Activated CD4-positive, alpha-beta T cell treated with anti-CD3 and anti-CD28 coated beads, Interleukin-2, amount 10 ng/mL, durations not matched to agents 24 days and 14 days (primary cell): Measurements from ENCODE around the gene MRPL32. TPM values are rescaled to one million over a fixed set of nuclear protein-coding genes. Genes with fewer than 3 reads are reported as not detected.

Experiments
- DNase-seq: peaks from one replicate; pipeline ENCODE4 v3.0.0; 2022
- H3K27ac Mint-ChIP-seq: one replicate; pipeline ENCODE4 v1.8.0; 2022; ENCODE audit warnings: mild to moderate bottlenecking, mixed read lengths
- H3K27me3 Mint-ChIP-seq: one replicate; pipeline ENCODE4 v1.8.0; 2022; ENCODE audit warnings: mixed read lengths
- H3K36me3 Mint-ChIP-seq: one replicate; pipeline ENCODE4 v1.8.0; 2022; ENCODE audit warnings: low read depth, mild to moderate bottlenecking, mixed read lengths
- H3K4me1 Mint-ChIP-seq: one replicate; pipeline ENCODE4 v1.8.0; 2021; ENCODE audit warnings: mixed read lengths
- H3K4me3 Mint-ChIP-seq: one replicate; pipeline ENCODE4 v1.8.0; 2022; ENCODE audit warnings: mild to moderate bottlenecking, moderate library complexity, mixed read lengths
- H3K9me3 Mint-ChIP-seq: one replicate; pipeline ENCODE4 v1.8.0; 2021; ENCODE audit warnings: mixed read lengths
- intact Hi-C: fragments of 100-400 bp; cut with micrococcal nuclease; formaldehyde crosslinking; loops from one replicate; pipeline ENCODE4 v1.15.1; 2023
- total RNA-seq: library from RNA; stranded (reverse); gene quantifications from 2 replicates; pipeline ENCODE4 v1.2.3, GENCODE V29; 2022

MRPL32 gene
- total RNA-seq, 1 donor from 2014 or later, result 89.1 TPM

DNA sequence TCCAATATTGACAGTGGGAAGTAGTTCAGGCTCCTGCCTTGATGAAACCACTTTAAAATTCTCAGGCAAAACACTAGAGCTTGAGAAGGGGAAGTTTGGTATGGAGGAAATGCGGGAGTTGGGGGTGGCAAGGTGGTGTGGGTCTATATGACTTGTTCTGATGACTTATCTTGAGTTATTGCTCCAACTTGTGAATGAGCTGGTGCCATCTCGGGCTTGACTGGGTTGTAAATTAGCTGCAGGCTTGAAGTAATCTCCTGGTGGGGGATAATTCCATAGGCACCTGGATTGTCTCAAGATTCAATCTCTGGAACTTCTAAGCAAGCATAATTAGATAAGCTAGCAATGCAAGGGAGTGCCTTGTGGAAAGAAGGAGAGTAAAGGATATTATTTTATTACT lies 29.0 kb downstream of the MRPL32 start:
- no peak overlapping the region for H3K4me3 Mint-ChIP-seq
- peaks cover 9% of the 10 kb centered on the region for H3K4me1 Mint-ChIP-seq
- peaks cover 2% of the 10 kb centered on the region for H3K27me3 Mint-ChIP-seq
- intact Hi-C loops, result no loop called here
- H3K27ac Mint-ChIP-seq, result no peak overlapping the region
- no peaks in the 10 kb centered on the region for H3K9me3 Mint-ChIP-seq
- no peak for DNase-seq
- no peaks in the 10 kb centered on the region for H3K36me3 Mint-ChIP-seq

DNA sequence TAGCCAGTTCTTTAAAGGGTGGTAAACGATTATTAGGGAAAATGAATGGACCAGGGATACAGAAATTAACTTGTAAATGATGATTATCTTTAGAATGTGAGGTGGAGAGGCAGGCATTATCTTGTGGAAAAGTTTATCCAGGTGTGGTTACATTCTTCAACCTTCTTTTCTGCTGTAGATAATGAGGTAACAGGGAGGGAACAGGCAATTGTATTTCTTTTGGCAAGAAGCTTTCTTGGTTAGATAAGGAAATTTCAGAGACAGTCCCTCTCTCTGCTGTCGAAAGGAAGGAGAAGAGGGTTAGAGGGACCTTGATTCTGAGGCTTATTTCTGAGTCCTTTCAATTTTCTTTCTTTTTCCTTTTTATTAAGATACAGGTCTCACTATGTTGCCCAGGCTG lies 32.1 kb downstream of the MRPL32 start:
- peaks cover 9% of the 10 kb centered on the region for H3K4me1 Mint-ChIP-seq
- intact Hi-C loops, result no loop called here
- no peak overlapping the region for H3K4me3 Mint-ChIP-seq
- H3K27ac Mint-ChIP-seq, result no peak overlapping the region
- DNase-seq, result no peak
- H3K36me3 Mint-ChIP-seq, result no peaks in the 10 kb centered on the region
- no peaks in the 10 kb centered on the region for H3K9me3 Mint-ChIP-seq
- H3K27me3 Mint-ChIP-seq, result peaks cover 2% of the 10 kb centered on the region

DNA sequence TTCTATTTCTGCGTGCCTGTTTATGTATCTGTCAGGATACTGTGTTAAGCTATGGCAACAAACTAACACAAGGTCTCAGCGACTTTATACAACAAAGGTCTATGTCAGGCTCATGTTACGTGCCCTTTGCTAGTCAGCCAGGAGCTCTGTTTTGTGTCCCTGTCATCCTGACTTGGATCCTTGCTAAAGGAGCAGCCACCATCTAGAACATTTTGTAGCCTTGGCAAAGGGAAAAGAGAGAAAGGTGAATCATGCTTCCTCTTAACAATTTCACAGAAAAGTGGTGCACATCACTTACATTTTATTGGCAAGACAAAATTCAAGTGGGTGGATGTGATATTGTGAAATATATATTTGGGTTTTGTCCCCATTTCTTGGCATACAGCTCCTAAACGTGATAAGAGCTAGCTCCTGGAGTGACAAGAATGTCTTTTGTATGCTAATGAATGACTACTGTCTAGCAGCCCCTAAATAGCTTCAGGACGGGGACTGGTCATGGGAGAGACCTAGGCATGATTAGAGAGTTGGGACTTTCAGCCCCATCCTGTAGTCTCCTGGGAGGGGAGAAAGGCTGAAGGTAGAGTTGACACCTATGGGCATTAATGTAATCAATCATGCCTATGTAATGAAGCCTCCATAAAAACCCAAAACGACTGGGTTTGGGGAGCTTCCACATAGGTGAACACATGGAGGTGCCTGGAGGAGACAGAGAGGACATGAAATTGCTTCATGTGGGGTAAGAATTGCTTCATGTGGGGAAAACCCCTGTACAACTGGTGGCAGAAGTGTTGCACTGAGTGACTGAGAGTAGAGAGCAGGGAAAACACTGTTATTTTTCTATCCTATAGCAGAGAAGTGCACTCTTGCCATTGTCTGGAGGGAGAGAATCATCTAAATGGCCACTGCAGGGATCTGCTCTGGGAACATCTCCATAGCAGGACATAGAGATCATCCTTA lies 33.0 kb downstream of the MRPL32 start:
- no peak for DNase-seq
- Mint-ChIP-seq H3K9me3 (no peaks in the 10 kb centered on the region), H3K27me3 (no peaks in the 10 kb centered on the region)

DNA sequence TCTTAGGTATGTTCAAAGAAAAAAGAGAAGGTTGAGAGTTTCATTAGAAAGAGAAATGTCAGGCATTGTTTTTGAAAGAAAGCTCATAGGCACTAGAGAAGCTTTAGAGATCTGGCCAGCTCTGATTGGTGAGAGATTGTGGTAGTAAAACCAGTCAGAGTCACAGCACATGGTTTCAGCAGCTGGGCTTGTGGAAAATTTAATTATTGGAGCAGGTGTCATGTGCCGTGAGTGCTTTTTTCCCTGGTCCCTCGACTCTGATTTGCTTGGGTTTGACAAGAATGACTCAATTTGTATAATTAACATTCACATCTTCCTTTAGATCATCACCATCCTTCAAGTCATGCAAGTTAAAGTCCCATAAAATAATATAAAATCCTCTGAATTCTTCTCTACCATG lies 35.2 kb downstream of the MRPL32 start:
- peaks cover 9% of the 10 kb centered on the region for H3K4me1 Mint-ChIP-seq

More for the DNA sequence above, 33.0 kb downstream of the MRPL32 start:
- no peak overlapping the region for H3K4me3 Mint-ChIP-seq
- H3K4me1 Mint-ChIP-seq, result peaks cover 9% of the 10 kb centered on the region
- no peaks in the 10 kb centered on the region for H3K36me3 Mint-ChIP-seq
- no peak overlapping the region for H3K27ac Mint-ChIP-seq
- intact Hi-C loops, result no loop called here

DNA sequence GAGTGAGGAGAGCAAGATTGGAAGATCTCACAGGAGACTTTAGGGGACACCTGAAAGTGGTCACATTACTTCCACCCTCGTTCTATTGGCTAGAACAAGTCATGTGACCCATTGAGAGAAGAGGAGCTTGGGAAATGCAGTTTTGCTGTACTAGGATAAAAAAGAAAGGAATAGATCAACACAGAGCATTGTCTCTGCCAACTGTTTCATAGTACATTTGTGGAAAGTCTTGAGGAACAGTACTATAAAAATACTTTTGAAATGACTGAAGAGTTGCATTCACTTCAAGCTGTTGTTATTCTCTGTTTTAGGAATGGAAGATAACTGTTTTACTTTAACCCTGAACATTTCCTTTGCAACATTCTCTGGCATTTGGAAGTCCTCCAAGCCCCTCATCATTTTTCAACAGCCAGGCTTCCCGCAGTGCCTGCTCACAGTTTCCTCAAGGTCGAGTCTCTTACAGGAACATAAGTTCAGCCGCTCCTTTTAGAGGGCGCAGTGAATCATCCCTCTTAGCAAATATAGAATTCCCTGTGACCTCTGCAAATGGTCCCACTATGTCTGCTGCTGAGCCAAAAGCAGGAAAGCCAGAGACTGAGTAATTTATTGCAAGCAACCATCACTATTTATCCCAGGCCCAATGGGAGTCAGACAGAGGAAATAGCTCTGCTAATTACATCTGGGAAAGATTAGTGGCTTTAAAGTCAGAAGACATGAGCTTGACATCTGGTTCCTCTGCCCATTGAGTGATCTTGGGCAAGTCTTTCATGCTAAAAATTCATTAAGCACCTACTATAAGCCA lies 40.7 kb downstream of the MRPL32 start:
- H3K4me3 Mint-ChIP-seq, result no peak overlapping the region
- DNase-seq, result no peak
- H3K36me3 Mint-ChIP-seq, result no peaks in the 10 kb centered on the region
- intact Hi-C loops, result no loop called here
- peaks cover 2% of the 10 kb centered on the region for H3K9me3 Mint-ChIP-seq
- no peaks in the 10 kb centered on the region for H3K4me1 Mint-ChIP-seq
- peaks cover 4% of the 10 kb centered on the region for H3K27me3 Mint-ChIP-seq
- no peak overlapping the region for H3K27ac Mint-ChIP-seq

More for the DNA sequence above, 35.2 kb downstream of the MRPL32 start:
- Mint-ChIP-seq H3K4me3 (no peak overlapping the region), H3K36me3 (no peaks in the 10 kb centered on the region), H3K27me3 (no peaks in the 10 kb centered on the region), H3K27ac (no peak overlapping the region), H3K9me3 (peaks cover 2% of the 10 kb centered on the region)
- no peak for DNase-seq
- intact Hi-C loops, result no loop called here

DNA sequence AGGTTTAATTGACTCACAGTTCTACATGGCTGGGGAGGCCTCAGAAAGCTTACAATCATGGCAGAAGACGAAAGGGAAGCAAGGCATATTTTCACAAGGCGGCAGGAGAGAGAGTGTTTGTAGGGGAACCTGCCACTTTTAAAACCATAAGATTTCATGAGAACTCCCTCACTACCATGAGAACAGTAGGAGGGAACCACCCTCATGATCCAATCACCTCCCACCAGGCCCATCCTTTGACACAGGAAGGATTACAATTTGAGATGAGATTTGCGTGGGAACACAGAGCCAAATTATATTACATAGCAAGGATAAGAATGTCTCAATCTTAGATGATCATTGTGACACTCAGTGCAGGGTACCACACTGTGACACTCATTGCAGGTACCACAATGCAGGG lies 44.2 kb downstream of the MRPL32 start:
- Mint-ChIP-seq H3K4me3 (no peak overlapping the region), H3K9me3 (peaks cover 4% of the 10 kb centered on the region), H3K27me3 (peaks cover 12% of the 10 kb centered on the region), H3K36me3 (no peaks in the 10 kb centered on the region), H3K4me1 (no peaks in the 10 kb centered on the region), H3K27ac (no peak overlapping the region)
- no peak for DNase-seq
- intact Hi-C loops, result no loop called here

DNA sequence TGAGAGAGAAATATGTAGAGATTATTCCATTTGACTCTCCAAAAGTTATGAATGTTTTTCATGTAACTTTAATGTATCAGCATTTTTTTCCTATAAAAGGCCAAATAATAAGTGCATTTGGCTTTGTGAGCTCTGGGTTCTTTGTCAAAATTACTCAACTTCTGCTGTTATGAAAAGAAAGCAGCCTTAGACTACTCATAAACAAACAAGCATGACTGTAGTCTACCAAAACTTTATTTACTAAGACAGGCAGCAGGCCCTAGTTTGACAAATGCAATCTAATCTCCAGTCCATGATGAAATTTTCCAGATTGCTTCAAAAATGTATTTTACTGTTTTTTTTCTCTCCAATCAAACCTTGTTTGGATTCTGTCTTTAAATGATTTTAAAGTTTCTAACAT lies 46.3 kb downstream of the MRPL32 start:
- intact Hi-C loops, result no loop called here
- Mint-ChIP-seq H3K27me3 (peaks cover 12% of the 10 kb centered on the region), H3K4me3 (no peak overlapping the region), H3K27ac (no peak overlapping the region), H3K4me1 (no peaks in the 10 kb centered on the region), H3K36me3 (no peaks in the 10 kb centered on the region), H3K9me3 (peaks cover 4% of the 10 kb centered on the region)
- no peak for DNase-seq

DNA sequence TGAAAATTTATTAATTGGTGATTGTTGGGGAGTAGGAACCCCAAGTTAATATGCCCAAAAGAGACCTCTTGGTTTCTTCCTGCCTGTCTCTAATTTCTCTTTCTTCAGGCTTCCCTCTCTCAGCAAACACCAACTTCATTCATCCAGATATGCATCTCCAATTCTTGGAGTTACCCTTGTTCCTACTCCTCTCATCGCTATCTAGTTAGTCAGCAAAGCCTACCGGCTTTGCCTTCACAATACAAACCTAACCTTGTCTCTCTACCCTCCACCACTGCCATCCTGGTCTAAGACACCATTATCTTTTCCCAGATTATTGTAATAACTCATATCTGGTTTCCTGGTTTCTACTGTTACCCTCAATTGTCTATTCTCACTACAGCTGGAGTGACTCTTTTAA lies 47.9 kb downstream of the MRPL32 start:
- intact Hi-C loops, result no loop called here
- Mint-ChIP-seq H3K4me1 (no peaks in the 10 kb centered on the region), H3K27ac (no peak overlapping the region), H3K9me3 (peaks cover 11% of the 10 kb centered on the region), H3K27me3 (peaks cover 14% of the 10 kb centered on the region), H3K4me3 (no peak overlapping the region), H3K36me3 (no peaks in the 10 kb centered on the region)
- DNase-seq, result no peak

DNA sequence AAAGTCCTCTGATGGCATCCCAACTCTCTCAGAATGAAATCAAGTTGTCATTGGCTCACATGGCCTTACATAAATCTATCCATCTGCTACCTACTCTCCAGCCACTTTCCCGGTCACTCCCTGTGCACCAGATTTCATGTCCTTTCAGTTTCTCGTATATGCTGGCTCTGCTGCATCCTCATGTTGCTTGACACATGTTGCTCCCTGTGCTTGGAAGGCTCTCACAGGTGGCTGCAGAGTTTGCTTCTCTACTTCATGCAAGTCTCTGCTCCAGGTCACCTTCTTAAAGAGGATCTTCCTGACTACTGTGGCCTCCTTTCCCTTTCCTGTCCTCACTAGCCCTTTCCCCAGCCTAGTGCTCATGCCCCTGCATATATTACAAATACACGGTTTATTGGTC lies 48.3 kb downstream of the MRPL32 start:
- Mint-ChIP-seq H3K36me3 (no peaks in the 10 kb centered on the region), H3K4me1 (no peaks in the 10 kb centered on the region), H3K9me3 (peaks cover 12% of the 10 kb centered on the region), H3K27me3 (peaks cover 14% of the 10 kb centered on the region), H3K4me3 (no peak overlapping the region), H3K27ac (no peak overlapping the region)
- no peak for DNase-seq
- intact Hi-C loops, result no loop called here

DNA sequence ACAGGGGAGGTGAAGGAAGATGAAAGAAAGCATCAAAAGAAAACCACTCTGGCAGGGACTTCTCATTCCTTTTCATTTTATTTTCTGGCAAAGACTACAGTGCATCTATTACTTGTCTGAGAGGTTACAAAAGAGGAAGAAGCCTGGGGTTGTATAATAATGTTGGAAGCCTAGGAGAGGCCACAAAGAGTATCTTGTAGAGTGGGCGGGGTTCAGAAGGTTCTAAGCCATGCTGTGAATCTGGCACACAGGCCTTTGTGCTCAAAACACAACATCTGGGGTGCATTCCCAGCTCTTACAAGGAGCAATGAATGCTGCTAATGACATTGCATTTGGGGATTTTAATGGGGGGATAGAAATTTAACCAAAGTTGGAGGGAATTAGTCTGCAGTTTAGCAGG lies 49.4 kb downstream of the MRPL32 start:
- H3K27me3 Mint-ChIP-seq, result peaks cover 12% of the 10 kb centered on the region
- H3K4me3 Mint-ChIP-seq, result no peak overlapping the region
- H3K4me1 Mint-ChIP-seq, result no peaks in the 10 kb centered on the region
- no peak for DNase-seq
- H3K9me3 Mint-ChIP-seq, result peaks cover 12% of the 10 kb centered on the region
- H3K36me3 Mint-ChIP-seq, result no peaks in the 10 kb centered on the region
- intact Hi-C loops, result no loop called here
- H3K27ac Mint-ChIP-seq, result no peak overlapping the region

DNA sequence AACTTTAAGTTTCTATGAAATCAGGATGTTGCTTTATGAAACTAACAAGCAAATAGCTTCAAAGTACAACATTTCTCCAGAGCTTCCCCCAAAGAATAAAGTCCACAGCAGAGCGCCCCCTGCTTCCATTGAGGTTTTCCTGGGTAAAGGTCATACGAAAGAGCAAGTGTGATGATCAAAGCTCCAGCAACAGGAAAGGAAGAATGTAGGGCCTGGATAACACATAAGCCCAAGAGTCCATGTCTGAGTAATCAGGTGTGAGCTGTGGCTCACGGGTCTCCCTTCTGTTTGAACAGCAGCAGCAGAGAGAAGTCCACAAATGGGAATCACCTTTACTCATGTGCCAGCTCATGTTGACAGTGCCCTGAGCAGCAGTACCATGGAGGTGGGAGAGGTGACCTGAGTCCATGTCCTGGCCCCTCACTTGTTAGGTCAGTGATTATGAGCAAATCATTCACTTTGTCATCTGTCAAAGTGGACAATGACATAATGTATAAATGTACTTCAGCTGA lies 50.5 kb downstream of the MRPL32 start:
- Mint-ChIP-seq H3K9me3 (peaks cover 12% of the 10 kb centered on the region), H3K4me3 (no peak overlapping the region), H3K27ac (no peak overlapping the region), H3K36me3 (no peaks in the 10 kb centered on the region), H3K27me3 (peaks cover 13% of the 10 kb centered on the region), H3K4me1 (no peaks in the 10 kb centered on the region)
- intact Hi-C loops, result no loop called here
- no peak for DNase-seq

DNA sequence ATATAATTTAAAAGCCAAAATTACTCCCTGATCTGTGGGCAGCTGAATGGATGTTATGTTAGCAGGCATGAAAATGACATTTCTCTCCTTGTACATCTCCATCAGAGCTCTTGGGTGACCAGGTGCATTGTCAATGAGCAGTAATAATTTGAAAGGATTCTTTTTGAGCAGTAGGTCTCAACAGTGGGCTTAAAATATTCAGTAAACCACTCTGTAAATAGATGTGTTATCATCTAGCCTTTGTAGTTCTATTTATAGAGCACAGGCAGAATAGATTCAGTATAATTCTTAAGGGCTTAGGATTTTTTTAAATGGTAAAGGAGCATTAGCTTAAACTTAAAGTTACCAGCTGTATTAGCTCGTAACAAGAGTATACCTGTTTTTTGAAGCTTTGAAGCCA lies 52.0 kb downstream of the MRPL32 start:
- H3K4me1 Mint-ChIP-seq, result no peaks in the 10 kb centered on the region

DNA sequence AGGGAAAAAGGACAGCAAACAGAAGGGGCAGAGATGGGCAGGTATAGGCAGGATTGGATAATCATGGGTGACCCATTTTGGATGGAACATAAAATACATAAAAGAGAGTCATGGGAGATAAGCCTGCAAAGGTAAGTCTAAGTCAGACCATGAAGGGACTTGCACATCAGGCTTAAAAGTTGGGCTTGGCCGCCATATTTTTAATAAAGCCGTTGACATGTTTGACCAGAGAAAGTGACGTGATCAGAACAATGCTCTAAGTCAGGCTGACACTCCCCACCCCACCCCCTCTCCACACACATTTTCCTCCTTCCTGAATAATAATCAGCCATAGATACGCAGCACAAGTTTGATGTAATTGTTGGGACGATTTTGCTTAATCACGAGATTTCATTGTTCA lies 54.0 kb downstream of the MRPL32 start:
- intact Hi-C loops, result no loop called here
- peaks cover 8% of the 10 kb centered on the region for H3K9me3 Mint-ChIP-seq
- H3K27ac Mint-ChIP-seq, result no peak overlapping the region
- H3K36me3 Mint-ChIP-seq, result no peaks in the 10 kb centered on the region
- H3K27me3 Mint-ChIP-seq, result peaks cover 8% of the 10 kb centered on the region
- no peak overlapping the region for H3K4me3 Mint-ChIP-seq
- DNase-seq, result no peak
- H3K4me1 Mint-ChIP-seq, result no peaks in the 10 kb centered on the region

More for the DNA sequence above, 52.0 kb downstream of the MRPL32 start:
- Mint-ChIP-seq H3K27ac (no peak overlapping the region), H3K27me3 (peaks cover 14% of the 10 kb centered on the region), H3K4me3 (no peak overlapping the region), H3K36me3 (no peaks in the 10 kb centered on the region), H3K9me3 (peaks cover 12% of the 10 kb centered on the region)
- no peak for DNase-seq
- intact Hi-C loops, result no loop called here

DNA sequence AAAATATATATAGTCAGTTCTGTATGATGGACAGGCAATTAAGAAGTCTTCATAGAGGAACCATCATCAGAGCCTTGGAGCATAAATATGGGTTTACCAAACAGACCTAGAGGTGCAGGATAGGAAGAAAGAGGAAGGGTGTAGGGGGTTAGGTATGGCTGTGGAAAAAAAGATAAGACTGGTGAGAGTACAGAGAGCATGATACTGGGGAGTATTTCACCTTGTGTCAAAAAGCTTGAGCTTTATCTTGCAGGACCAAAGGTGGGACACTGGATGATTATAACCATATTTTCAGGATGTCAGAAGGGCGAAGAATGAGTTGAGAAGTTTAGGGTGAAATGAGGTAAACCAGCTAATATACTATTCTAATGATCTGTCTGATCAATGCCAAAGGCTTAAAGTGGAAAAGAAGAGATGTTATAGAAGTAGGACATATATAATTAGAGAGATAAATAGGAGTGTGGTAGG lies 54.6 kb downstream of the MRPL32 start:
- no peak for DNase-seq
- H3K4me3 Mint-ChIP-seq, result no peak overlapping the region
- no peaks in the 10 kb centered on the region for H3K4me1 Mint-ChIP-seq
- peaks cover 11% of the 10 kb centered on the region for H3K27me3 Mint-ChIP-seq
- H3K36me3 Mint-ChIP-seq, result no peaks in the 10 kb centered on the region
- intact Hi-C loops, result no loop called here
- peaks cover 8% of the 10 kb centered on the region for H3K9me3 Mint-ChIP-seq
- H3K27ac Mint-ChIP-seq, result no peak overlapping the region
